Neuronal stem cell (in vitro differentiated cells): Measurements from ENCODE around the gene PXMP2.

Experiments used
- DNase-seq: peaks from one replicate; pipeline ENCODE4 v3.0.0-alpha.2; 2013; ENCODE audit warnings: low spot score
- H2AFZ ChIP-seq: one replicate; pipeline ENCODE4 v1.6.1; 2013; ENCODE audit warnings: mild to moderate bottlenecking, low read length, inconsistent platforms
- H2AK5ac ChIP-seq: 2 replicates; pipeline ENCODE4 v1.6.1; 2013; ENCODE audit warnings: low read depth, mild to moderate bottlenecking, inconsistent platforms, low read length, moderate library complexity, mixed read lengths
- H2BK120ac ChIP-seq: 2 replicates; pipeline ENCODE4 v1.6.1; 2013; ENCODE audit warnings: low read depth, mild to moderate bottlenecking, inconsistent platforms, low read length, moderate library complexity, mixed read lengths
- H2BK12ac ChIP-seq: one replicate; pipeline ENCODE4 v1.6.1; 2013; ENCODE audit warnings: low read length, inconsistent platforms
- H2BK15ac ChIP-seq: 2 replicates; pipeline ENCODE4 v1.6.1; 2013; ENCODE audit warnings: mild to moderate bottlenecking, low read length, inconsistent platforms, mixed read lengths
- H2BK5ac ChIP-seq: one replicate; pipeline ENCODE4 v1.6.1; 2013; ENCODE audit warnings: inconsistent platforms, mild to moderate bottlenecking, low read length, moderate library complexity
- H3K14ac ChIP-seq: one replicate; pipeline ENCODE4 v1.6.1; 2013; ENCODE audit warnings: low read length, inconsistent platforms
- H3K18ac ChIP-seq: 2 replicates; pipeline ENCODE4 v1.6.1; 2013; ENCODE audit warnings: low read length, inconsistent platforms
- H3K23ac ChIP-seq: 2 replicates; pipeline ENCODE4 v1.6.1; 2013; ENCODE audit warnings: low read depth, mild to moderate bottlenecking, mixed read lengths, low read length, inconsistent platforms; ENCODE audit not compliant: poor library complexity
- H3K27ac ChIP-seq: replicated peaks from 3 replicates; pipeline ENCODE4 v1.5.1; 2013; ENCODE audit warnings: low read length, inconsistent platforms
- H3K27me3 ChIP-seq, 3 experiments: 2 replicates each; pipeline ENCODE4 v1.6.1; 2013; ENCODE audit warnings: low read length in 3 of 3, mild to moderate bottlenecking in 2 of 3, inconsistent platforms in 1 of 3, low read depth in 1 of 3, mixed read lengths in 1 of 3, moderate library complexity in 1 of 3; ENCODE audit not compliant: control insufficient read depth in 3 of 3, insufficient read depth in 3 of 3
- H3K36me3 ChIP-seq, 2 donors: replicated peaks in 1 of 2; 2 replicates each; pipeline ENCODE4 v1.6.1; 2013; ENCODE audit warnings: low read length in 2 of 2; ENCODE audit not compliant: control insufficient read depth in 2 of 2, insufficient read depth in 2 of 2
- H3K4ac ChIP-seq: 2 replicates; pipeline ENCODE4 v1.6.1; 2013; ENCODE audit warnings: inconsistent platforms, mild to moderate bottlenecking, low read length, moderate library complexity
- H3K4me1 ChIP-seq, 2 donors: 1 replicate in 1 of 2; 2 replicates in 1 of 2; pipeline ENCODE4 v1.6.1; 2013; ENCODE audit warnings: low read length in 2 of 2, low read depth in 1 of 2; ENCODE audit not compliant: control insufficient read depth in 2 of 2, insufficient read depth in 1 of 2
- H3K4me2 ChIP-seq: one replicate; pipeline ENCODE4 v1.6.1; 2013; ENCODE audit warnings: mild to moderate bottlenecking, low read length, inconsistent platforms; ENCODE audit not compliant: insufficient read depth, poor library complexity, severe bottlenecking
- H3K4me3 ChIP-seq, 2 donors: 2 replicates each; pipeline ENCODE4 v1.5.1; 2013; ENCODE audit warnings: low read length in 2 of 2, mild to moderate bottlenecking in 2 of 2, inconsistent platforms in 1 of 2, moderate library complexity in 1 of 2
- H3K79me1 ChIP-seq: one replicate; pipeline ENCODE4 v1.6.1; 2013; ENCODE audit warnings: low read depth, mild to moderate bottlenecking, inconsistent platforms, low read length, moderate library complexity
- H3K9ac ChIP-seq: one replicate; pipeline ENCODE4 v1.6.1; 2013; ENCODE audit warnings: mild to moderate bottlenecking, low read depth, low read length, inconsistent platforms; ENCODE audit not compliant: poor library complexity
- H3K9me3 ChIP-seq, 2 donors: replicated peaks in 1 of 2; 2 replicates each; pipeline versions ENCODE3 to v1.6.1; 2013; ENCODE audit warnings: low read length in 2 of 2, mild to moderate bottlenecking in 2 of 2, inconsistent platforms in 1 of 2, low read depth in 1 of 2, mixed read lengths in 1 of 2, moderate library complexity in 1 of 2; ENCODE audit not compliant: control insufficient read depth in 2 of 2, insufficient read depth in 1 of 2
- H4K8ac ChIP-seq: one replicate; pipeline ENCODE4 v1.6.1; 2013; ENCODE audit warnings: low read depth, mild to moderate bottlenecking, inconsistent platforms, low read length, moderate library complexity
- H4K91ac ChIP-seq: one replicate; pipeline ENCODE4 v1.6.1; 2013; ENCODE audit warnings: low read length, low read depth, mild to moderate bottlenecking, inconsistent platforms; ENCODE audit not compliant: poor library complexity
- WGBS, 2 donors: extraction: QIAGEN DNeasy Blood & Tissue Kit; methylation state at CpG; one replicate each; pipeline ENCODE4 v1.1.7; 2013; ENCODE audit warnings: missing lambda C conversion rate in 2 of 2, mixed read lengths in 1 of 2; ENCODE audit not compliant: insufficient read length in 2 of 2, insufficient replicate concordance in 1 of 2; ENCODE audit errors: extremely low coverage in 2 of 2; 5-methylcytosine and 5-hydroxymethylcytosine counted together

Gene PXMP2

GRCh38 chr12:132741620-132742019 lies 54.2 kb downstream of the PXMP2 start:
- no peak overlapping the region for H4K8ac ChIP-seq
- no peak overlapping the region for H2BK12ac ChIP-seq
- H2AK5ac ChIP-seq = no peak overlapping the region
- no peak overlapping the region for H3K23ac ChIP-seq
- H3K27me3 ChIP-seq = no peaks in the 10 kb centered on the region
- no peak overlapping the region for H3K4me2 ChIP-seq
- H2BK5ac ChIP-seq = no peak overlapping the region
- no peak overlapping the region for H3K9ac ChIP-seq
- no peak overlapping the region for H3K4ac ChIP-seq
- H2BK120ac ChIP-seq = no peak overlapping the region
- H3K18ac ChIP-seq = no peak overlapping the region
- no peak overlapping the region for H3K27ac ChIP-seq
- WGBS, 2 donors = no CpG with 5 or more reads among the region's 8 CpGs
- H2AFZ ChIP-seq = no peak overlapping the region
- H3K14ac ChIP-seq = no peak overlapping the region
- DNase-seq = no peak
- H3K4me3 ChIP-seq = no peak overlapping the region
- peaks cover 6% of the 10 kb centered on the region for H3K79me1 ChIP-seq
- peaks cover 57 to 96% of the 10 kb centered on the region in 2 donors for H3K36me3 ChIP-seq
- peaks cover 0 to 2% of the 10 kb centered on the region in 2 donors for H3K9me3 ChIP-seq
- H2BK15ac ChIP-seq = no peak overlapping the region
- H3K4me1 ChIP-seq = no peaks in the 10 kb centered on the region
- H4K91ac ChIP-seq = no peak overlapping the region

GRCh38 chr12:132743831-132744230 lies 56.4 kb downstream of the PXMP2 start:
- Histone ChIP-seq H2AK5ac (no peak overlapping the region), H3K4me2 (no peak overlapping the region), H3K4me1 (no peaks in the 10 kb centered on the region), H2BK120ac (no peak overlapping the region), H3K36me3 (peaks cover 65 to 98% of the 10 kb centered on the region in 2 donors), H3K79me1 (peaks cover 9% of the 10 kb centered on the region), H3K4me3 (no peak overlapping the region), H2AFZ (no peak overlapping the region), H3K9me3 (peaks cover 0 to 4% of the 10 kb centered on the region in 2 donors), H2BK15ac (no peak overlapping the region), H2BK5ac (no peak overlapping the region), H3K23ac (peak overlapping the region; percentile 37), H4K91ac (no peak overlapping the region), H3K9ac (peak overlapping the region; percentile 73), H3K27ac (no peak overlapping the region), H4K8ac (peak overlapping the region; percentile 95), H3K14ac (no peak overlapping the region), H3K4ac (no peak overlapping the region), H3K18ac (no peak overlapping the region), H3K27me3 (no peaks in the 10 kb centered on the region), H2BK12ac (no peak overlapping the region)
- no CpG with 5 or more reads among the region's 13 CpGs for WGBS, 2 donors
- no peak for DNase-seq

- H3K14ac ChIP-seq = no peak overlapping the region
- no peak overlapping the region for H3K18ac ChIP-seq
- H2BK15ac ChIP-seq = no peak overlapping the region
- H2AK5ac ChIP-seq = no peak overlapping the region
- H4K91ac ChIP-seq = no peak overlapping the region
- no peak overlapping the region for H3K23ac ChIP-seq
- WGBS, 2 donors = no CpG with 5 or more reads among the region's 3 CpGs
- peaks cover 0 to 4% of the 10 kb centered on the region in 2 donors for H3K9me3 ChIP-seq
- H3K27ac ChIP-seq = no peak overlapping the region
- H3K4me1 ChIP-seq = no peaks in the 10 kb centered on the region
- no peaks in the 10 kb centered on the region for H3K27me3 ChIP-seq
- no peak overlapping the region for H3K9ac ChIP-seq
- no peak overlapping the region for H2BK5ac ChIP-seq
- peaks cover 7% of the 10 kb centered on the region for H3K79me1 ChIP-seq
- H4K8ac ChIP-seq = no peak overlapping the region
- H3K4me2 ChIP-seq = no peak overlapping the region
- H2AFZ ChIP-seq = no peak overlapping the region
- H3K4me3 ChIP-seq = no peak overlapping the region
- no peak for DNase-seq
- peaks cover 64 to 98% of the 10 kb centered on the region in 2 donors for H3K36me3 ChIP-seq
- H3K4ac ChIP-seq = no peak overlapping the region
- H2BK12ac ChIP-seq = no peak overlapping the region
- no peak overlapping the region for H2BK120ac ChIP-seq
Measured at GRCh38 chr12:132746613-132747012, 59.2 kb downstream of the PXMP2 start.

- H2AK5ac ChIP-seq = no peak overlapping the region
- H3K4ac ChIP-seq = no peak overlapping the region
- H4K8ac ChIP-seq = no peak overlapping the region
- H3K79me1 ChIP-seq = peaks cover 7% of the 10 kb centered on the region
- no peaks in the 10 kb centered on the region for H3K27me3 ChIP-seq
- no peak overlapping the region for H2BK12ac ChIP-seq
- no peaks in the 10 kb centered on the region for H3K4me1 ChIP-seq
- H3K9ac ChIP-seq = peak overlapping the region; percentile 30
- H3K14ac ChIP-seq = no peak overlapping the region
- H3K4me2 ChIP-seq = no peak overlapping the region
- H3K18ac ChIP-seq = no peak overlapping the region
- no peak overlapping the region for H2AFZ ChIP-seq
- H2BK5ac ChIP-seq = no peak overlapping the region
- no CpG with 5 or more reads among the region's 11 CpGs for WGBS, 2 donors
- no peak overlapping the region for H3K4me3 ChIP-seq
- no peak overlapping the region for H4K91ac ChIP-seq
- H2BK15ac ChIP-seq = no peak overlapping the region
- H3K9me3 ChIP-seq = peaks cover 0 to 4% of the 10 kb centered on the region in 2 donors
- H3K36me3 ChIP-seq = peaks cover 62 to 98% of the 10 kb centered on the region in 2 donors
- H3K23ac ChIP-seq = no peak overlapping the region
- no peak overlapping the region for H3K27ac ChIP-seq
- H2BK120ac ChIP-seq = no peak overlapping the region
- DNase-seq = no peak
Measured at GRCh38 chr12:132747395-132747794, 60.0 kb downstream of the PXMP2 start.
